GM19463 (cell line): ENCODE data around the gene RAB17.
A peak's percentile ranks its signal among the peaks of the same experiment; 100 is the strongest.

ENCODE experiments used
- ATAC-seq: cut with Tn5 transposase; IDR thresholded peaks from one replicate; pipeline ENCODE4 v1.9.1; 2021; ENCODE audit warnings: mild to moderate bottlenecking, moderate library complexity; ENCODE audit not compliant: unreplicated experiment

Gene RAB17

DNA sequence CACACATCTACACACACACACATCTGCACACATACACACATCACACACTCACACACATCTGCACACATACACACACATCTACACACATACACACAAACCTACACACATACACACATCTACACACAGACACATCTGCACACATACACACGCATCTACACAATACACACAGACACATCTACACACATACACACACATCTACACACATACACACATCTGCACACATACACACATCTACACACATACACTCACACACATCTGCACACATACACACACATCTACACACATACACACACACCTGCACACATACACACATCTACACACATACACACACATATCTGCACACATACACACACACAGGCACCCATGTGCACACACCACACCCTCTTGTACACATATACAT is 24.6 kb downstream of the RAB17 start:
- ATAC-seq, result no peak

DNA sequence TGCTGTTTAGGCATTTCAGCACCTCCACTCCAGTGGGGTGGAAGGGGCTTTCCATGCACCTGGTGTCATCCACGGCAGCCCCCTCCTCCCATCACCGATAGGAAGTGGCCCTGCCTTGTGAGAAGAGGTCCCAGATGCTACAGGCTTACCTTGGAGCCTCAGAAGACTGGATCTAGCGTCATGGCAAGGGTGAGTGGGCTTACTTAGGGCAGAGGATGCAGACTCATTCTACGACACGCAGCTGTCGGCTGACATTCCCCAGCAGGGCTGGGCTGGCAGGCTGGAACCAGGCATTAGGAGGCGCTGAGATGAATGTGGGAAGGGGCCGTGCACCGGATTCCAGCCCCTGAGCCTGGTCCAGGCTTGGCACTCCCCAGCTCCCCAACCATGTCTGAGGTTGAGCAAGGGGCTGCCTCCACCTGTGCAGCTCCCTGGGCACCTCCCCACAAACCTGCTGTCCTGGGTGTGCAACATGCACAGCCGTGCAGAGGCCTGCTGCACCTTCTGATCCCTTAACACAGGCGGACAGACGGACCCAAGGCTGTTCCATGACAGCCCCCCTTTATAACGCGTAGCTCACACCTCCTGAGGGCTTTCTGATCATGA is 25.9 kb downstream of the RAB17 start:
- ATAC-seq, result no peak

DNA sequence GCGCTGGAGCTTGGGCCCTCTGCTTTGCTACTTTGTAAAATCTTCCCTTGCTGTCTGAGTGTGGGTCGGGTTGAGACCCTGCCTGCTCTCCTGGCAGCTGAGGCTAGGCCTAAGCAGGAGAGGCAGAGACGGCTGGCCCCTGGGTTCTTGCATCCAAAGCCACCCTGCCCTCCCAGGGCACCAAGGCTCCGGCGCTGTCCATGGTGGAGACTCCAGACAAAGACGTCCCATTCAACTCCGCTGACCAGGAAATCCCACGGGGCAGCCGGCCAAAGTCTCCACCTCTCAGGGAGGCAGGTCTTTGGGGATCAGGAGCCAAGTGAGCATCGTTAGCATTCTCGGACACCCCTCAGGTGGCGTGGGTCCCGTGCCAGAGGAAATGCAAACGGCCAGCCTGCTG is 26.7 kb downstream of the RAB17 start:
- no peak for ATAC-seq

DNA sequence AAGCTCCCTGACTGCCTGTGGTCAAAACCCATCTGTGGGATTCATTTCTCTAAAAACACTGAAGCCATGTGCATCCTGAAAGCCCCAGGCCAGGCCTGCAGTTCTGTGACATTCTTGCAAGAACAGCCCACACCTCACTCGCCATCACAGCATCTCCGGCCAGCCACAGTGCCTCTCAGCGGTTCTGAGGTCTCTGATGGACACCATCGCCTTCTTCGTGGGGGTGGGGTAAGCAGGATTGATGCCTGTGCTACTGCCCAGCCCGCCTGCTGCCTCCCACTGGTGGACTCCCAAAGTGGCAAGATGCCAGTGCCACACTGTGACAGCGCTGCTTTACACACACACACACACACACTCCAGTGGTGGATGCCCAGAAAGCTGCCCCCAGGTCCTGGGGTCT is 29.3 kb downstream of the RAB17 start:
- ATAC-seq, result no peak

DNA sequence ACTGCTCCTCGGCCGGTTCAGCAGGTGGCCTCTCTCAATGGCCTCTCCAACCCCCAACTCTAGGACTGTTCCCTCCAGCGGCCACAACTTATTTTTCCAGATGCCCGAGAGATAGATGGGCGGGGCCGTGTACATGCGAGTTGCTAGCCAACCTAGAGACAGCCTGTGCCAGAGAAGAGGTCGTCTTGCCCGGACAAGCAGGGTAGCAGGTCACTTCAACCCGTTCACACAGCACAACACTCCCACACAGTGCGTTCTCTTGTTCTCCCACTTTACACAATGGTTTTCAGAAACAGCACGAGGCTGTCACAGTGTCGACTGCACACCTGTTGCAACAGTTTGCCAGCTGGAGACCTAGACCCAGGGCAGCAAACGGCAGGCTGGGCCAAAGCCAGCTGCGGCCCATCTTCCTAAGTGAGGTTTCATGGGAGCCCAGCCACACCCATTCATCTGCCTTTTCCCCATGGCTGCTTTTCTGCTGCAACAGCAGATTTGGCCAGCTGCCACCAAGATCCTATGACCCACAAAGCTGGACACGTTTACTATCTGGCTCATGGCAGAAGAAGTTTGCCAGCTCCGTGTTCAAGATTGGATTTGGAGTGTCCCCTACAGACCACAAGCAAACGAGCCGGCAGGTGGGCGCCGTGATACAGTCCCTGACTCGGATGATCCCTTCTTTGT is 31.4 kb downstream of the RAB17 start:
- no peak for ATAC-seq

DNA sequence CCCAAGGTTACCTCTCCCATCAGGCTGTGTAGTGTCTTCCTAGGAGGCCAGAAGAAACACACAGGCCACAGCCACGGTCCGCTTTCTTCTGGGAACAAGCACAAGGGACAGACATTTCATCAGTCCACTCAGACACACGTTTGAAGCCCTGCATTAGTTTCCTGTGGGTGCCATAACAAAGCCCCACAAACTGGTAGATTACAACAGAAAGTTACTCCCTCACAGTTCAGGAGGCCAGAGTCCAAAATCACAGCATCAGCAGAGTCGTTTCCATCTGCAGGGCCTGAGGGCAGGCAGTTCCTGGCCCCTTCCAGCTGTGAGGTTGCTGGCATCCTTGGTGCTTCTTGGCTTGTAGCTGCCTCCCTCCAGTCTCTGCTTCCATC is 32.9 kb downstream of the RAB17 start:
- peak; percentile 12 for ATAC-seq

DNA sequence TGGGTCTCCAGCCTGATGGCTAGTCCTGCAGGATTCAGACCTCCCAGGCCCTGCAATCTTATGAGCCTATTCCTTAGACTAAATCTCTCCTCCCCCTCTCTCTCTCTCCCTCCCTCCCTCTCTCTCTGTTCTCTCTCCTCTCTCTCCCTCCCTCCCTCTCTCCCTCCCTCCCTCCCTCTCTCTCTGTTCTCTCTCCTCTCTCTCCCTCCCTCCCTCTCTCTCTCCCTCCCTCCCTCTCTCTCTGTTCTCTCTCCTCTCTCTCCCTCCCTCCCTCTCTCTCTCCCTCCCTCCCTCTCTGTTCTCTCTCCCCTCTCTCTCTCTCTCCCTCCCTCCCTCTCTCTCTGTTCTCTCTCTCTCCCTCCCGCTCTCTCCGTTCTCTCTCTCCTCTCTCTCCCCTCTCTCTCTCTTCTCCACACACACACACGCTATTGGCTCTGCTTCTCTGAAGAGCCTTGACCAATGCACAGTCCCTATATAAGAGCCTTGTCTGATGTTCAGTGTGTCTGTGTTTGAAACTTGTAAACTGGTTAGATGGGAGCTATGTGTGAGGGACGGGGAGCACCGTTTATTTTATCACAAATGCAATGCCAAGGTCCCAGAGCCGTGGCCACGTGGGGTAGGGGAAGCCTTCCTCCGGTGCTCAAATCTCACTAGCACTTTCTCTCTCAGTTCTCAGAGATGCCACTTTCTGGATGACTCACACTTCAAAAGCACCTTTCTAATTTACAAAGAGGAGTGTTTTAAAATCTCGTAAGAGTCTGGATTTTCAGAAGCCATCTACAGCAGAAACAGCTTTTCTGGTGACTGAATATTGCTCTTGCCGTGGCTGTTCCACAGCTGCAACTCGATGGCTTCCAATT is 33.5 kb downstream of the RAB17 start:
- peak; percentile 97 for ATAC-seq

DNA sequence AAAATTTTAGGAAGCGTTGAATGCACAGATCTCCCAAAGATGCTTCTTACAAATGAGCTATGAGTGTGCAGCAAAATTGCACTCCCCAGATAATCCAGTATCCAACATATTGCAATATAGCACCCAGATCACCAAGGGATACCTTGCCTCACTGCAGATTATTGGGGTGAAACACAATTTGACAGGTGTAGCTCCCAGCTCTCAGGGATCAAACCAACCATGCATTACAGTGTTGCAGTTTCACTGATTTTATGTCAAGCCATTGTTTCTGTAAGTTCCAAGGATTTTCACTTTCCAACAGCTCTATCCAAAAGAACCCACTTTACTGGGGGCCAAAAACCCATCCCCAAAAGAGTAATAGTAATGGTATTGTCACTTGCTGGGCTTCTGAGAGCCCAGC is 35.0 kb downstream of the RAB17 start:
- ATAC-seq, result no peak

DNA sequence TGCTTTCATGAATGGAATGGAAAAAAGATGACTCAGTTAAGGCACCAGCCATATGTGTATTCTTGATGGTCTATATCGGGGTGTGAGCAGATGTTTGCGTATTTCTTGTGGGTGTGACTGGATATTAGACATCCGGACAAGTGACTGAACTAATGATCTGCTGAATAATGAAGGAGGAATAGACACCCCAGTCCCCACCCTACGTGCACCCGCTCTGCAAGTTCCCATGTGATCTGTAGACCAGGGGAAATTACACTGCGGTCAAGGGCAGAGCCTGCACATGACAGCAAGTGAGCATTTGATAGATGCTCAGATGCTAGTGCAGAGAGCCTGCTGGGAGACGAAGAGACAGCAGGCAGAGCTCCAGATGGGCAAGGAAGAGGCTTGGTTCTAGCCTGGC is 36.6 kb downstream of the RAB17 start:
- no peak for ATAC-seq

DNA sequence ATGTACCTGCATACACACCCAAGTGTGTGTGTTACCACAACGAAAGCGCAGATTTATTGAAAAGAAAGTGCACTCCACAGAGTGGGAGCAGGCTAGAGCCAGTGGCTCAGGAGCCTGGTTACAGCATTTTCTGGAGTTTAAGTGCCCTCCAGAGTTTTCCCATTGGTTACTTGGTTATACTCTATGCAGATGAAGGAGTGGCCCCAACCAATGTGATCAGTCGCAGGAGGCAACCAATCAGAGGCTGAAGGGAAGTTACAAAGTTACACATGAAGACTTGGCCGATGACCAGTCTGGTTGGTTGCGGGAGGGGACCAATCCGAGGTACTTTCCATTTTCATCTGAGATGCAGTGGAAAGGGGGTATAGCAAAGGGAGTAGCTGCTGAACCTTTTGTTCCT is 37.6 kb downstream of the RAB17 start:
- ATAC-seq, result no peak

DNA sequence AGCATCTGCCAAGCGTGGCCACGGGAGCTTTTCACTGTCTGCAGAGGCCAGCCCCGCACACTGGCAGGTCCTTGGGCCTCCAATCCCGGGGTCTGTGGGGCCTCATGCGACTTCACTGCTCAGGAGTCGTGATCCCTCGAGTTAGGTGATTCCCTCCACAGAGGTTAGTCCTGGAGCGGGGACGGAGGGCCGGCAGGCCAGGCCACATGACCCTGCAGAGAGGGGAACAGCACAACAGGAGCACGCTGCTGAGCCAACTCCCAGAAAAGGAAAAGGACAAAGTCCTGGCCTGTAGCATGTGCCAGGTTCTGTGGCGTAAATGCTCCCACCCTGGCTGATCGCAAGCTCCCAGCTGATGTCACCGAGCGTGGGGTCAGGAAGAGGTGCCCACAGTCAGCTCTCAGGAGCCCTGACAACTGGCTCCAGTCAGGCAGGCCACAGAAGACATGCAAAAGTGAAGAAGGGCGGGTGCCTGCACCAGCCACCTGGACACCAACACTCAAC is 39.4 kb downstream of the RAB17 start:
- ATAC-seq, result no peak

DNA sequence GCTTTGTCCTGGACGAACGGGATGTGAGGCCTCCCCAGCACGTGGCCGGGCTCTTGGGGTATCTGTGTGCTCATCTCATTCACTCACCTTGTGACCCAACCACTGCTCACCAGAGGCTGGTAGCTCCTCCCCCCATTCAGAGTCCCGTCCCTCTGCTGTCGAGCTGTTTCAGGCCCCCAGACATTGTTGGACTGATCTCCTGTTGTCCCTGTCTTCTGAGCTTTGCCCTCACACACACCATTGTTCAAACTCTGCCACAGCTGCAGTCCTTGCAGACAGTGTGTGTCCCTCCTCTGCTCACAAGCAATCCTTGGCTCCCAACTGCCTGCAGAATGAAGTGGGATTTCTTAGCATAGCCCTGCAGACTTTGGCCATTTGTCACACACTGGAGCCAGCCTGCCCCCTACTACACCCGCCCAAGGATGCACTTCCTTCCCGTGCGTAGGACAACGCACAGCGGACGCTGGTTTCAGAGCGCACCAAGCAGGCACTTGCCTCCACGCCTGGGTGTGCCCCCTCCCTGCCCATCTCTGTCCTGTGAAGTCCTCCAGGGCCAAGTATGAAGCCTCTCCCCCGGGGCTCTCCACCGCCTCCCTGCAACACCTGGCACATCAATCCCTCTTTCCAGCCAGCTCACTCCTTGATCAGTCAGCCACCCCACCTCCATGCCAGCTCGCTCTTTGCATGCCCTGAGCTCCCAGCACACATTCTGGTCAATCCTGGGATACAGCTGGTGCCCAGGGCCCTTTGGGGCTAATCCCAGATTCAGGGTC is 40.7 kb downstream of the RAB17 start:
- no peak for ATAC-seq

DNA sequence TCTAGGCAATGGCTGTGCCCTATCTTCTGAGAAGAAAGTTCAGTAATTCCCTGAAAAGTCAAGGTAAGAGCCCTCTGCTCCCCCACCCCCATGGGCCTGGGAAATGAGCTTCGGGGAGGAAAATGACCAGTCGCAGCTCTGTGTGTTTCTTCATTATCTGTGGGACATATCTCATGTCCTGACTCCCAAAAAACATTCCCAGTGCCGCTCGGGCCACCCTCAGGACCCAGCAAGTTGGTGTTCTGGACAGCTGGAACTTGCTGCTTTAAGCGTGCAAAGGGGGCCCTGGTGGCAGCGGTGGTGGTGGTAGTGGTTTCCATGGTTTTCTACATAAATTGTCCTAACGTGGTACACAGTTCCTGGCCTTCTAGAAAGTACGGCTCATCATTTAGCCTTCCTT is 41.3 kb downstream of the RAB17 start:
- no peak for ATAC-seq

DNA sequence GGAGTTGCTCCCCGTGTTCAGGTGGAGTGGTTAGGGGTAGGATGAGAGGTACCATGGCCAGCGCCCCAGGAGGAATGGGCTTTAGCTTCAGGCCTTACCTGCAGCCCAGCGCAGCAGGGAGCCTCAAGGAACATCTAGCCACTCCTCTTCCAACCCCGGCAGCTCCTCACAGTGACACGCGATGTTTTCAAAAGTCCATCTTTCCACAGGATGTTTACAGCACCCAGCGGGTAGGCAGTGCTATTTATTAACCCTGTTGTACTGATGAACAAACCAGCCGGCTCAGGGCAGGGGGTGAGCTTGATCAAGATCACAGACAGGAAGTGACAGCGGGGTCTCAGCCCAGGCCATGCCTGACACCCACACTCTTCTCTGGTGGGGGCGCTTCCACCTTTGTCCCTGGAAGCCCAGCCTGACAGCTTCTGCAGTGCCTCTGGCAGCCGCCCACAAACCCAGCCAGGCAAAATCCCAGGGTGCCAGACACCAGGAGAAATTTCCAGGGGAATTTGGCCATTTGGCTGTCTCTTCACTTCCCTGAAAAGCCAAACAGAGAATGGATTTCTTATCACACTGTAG is 42.6 kb downstream of the RAB17 start:
- ATAC-seq, result no peak

DNA sequence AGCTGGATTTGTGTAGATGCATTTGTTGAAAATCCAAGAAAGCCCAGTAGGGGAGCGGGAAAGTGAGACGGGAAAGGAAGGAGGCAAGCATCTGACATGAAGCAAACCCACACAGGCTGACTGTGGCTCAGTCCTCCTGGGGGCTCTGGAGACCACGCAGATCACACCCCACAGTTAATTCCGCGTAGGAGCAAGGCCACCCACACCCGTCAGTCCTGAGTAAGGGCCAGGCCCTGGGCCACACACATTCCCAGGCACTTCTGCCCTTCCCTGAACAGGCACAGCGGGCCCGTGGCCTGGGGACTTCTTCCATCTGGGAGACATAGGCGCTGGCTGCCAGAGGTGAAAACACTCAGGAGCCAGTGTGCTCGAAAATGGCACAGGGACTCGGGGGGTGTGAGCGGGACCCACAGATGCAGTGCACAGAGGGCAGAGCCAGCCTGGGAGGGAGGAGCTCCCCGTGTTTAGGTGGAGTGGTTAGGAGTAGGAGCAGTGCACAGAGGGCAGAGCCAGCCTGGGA is 43.6 kb downstream of the RAB17 start:
- no peak for ATAC-seq

DNA sequence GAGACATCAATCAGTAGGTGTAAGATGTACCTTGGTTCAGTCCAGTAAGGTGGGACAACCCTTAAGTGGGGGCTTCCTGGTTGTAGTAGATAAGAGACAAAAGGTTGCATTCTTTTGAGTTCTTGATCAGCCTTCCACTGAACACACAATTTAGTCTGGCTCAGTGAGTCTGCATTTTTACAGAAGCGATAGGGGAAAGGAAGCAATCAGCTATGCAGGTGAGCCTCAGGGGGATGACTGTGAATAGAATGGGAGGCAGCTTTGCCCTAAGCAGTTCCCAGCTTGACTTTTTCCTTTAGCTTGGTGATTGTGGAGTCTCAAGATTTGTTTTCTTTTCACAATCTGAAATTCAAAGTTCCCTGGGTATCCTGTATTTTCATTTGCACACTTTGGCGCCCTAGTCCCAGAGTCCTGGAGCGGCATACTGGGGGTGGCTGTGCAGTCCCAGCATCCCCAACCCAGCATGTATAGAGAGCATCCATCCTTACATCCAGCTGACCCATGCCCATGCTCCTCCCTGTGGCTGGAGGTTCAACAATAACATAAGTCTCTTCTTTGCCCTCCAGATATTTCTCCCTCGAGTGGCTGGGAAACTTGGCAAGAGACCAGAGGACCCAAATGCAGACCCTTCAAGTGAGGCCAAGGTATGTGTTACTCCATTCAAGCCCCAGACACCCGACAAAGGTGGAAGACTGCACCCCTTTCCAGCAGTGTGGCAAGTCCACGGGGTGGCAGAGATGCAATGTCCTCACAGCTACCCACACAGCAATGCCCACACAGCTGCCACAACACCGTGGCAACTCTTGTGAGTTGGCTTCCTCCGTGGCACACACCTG is 44.3 kb downstream of the RAB17 start:
- no peak for ATAC-seq

DNA sequence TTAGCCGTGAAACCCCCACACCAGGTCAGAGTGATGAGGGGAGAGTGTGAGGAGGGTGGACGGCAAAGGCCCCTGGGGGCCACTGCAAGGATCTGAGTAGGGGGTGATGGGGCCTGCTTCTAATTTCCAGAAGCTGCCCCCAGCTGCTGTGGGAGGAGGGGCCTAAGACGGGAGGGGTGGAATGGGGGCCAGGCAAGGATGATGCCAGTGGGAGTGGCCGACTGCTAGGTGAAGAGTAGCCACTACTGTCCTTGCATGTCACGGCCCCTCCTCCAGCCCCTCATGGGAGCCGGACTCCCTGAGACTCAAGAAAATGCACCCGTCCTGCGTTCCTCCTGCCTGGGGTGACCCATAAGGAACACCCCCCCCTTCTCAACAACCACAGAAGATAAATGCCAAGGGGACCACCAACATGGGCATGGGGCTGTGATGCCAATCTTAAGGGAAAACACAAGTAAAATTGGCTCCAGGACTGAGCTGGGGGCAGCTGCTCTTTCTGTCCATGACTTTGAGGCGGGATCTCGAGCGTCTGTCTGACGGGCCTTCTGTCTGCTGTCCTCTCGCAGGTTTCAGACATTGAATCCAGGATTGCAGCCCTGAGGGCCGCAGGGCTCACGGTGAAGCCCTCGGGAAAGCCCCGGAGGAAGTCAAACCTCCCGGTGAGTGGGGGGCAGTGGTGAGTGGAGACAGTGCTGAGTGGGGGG is 48.4 kb downstream of the RAB17 start:
- ATAC-seq, result no peak

DNA sequence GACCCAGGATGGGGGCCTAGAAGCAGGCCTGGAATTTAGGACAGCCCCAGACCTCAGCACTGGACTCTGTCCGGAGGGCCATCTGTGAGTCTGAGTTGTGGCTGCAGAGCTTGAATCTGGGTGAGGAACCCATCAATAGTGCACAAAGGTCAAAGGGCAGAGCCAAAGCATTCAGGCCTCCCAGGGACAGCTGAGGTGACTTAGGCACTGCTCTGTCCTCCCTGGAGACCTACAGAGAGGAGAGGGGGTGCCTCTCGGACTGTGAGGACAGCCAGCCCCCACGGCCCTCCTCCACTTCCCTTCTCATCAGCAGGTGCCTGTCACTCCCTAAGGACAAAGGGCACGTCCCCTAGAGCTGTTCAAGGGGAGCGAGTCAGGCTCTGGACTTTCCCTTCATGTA is 49.3 kb downstream of the RAB17 start:
- ATAC-seq, result no peak

DNA sequence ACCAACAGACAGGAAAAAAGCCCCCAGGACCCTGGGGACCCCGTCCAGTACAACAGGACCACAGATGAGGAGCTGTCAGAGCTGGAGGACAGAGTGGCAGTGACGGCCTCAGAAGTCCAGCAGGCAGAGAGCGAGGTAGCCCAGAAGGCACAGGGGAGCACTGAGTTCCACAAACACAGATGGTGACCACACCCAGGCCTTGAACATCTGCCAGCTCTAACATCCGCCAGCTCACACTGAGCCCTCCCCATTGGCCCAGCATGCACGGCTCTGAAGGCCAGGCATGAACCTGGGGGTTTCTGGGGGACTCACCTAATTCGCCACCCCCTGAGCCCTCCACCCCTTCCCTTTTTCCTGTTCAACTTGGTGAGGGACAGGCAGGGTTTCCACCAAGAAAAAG is 49.7 kb downstream of the RAB17 start:
- no peak for ATAC-seq
